ENCODE measurements around the gene NEK4.
"Not testable (repeated sequence)": the region's sequence is repeated elsewhere in the genome, so short reads cannot be mapped to it uniquely, and the experiment has no call there.

The NEK4 gene

GRCh38 chr3:52743152-52743551, 27.6 kb downstream of the NEK4 start:
- in situ Hi-C loops (cut with HindIII; ENCODE audit: low sequenced_read_pairs) = no loop called here

- in situ Hi-C loops (cut with HindIII; ENCODE audit: low sequenced_read_pairs) = no loop called here
Measured at GRCh38 chr3:52742418-52743041, 28.2 kb downstream of the NEK4 start.

GRCh38 chr3:52739730-52740129, 31.0 kb downstream of the NEK4 start:
- in situ Hi-C loops (cut with HindIII; ENCODE audit: low sequenced_read_pairs) = loop anchor here (5.0 kb wide), 2 partner anchors 62 to 98 kb away; partner anchors contain the start of gene MUSTN1

DNA sequence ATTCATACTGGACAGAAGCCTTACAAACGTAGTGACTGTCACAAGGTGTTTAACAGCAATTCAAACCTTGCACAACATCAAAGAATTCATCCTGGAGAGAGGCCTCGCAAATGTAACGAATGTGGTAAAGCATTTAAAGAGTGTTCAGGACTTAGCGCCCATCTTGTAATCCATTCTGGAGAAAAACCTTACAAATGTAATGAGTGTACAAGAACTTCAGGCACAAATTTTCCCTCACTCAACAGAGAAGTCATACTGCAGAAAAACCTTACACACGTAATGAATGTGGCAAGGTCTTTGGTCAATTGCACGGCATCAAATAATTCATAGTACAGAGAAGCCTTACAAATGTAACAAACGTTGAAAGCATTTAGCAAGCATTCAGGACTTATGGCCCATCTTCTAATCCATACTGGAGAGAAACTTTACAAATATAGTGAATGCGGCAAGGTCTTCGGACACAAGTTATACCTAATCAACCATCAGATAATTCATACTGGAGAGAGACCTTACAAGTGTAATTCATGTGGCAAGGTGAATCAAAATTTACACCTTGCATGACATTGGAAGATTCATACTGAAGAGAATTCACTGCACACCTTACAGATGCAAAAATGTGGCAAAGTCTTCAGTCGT, 37.4 kb downstream of the NEK4 start:
- in situ Hi-C loops (cut with HindIII; ENCODE audit: low sequenced_read_pairs) = no loop called here

- in situ Hi-C loops (cut with HindIII; ENCODE audit: low sequenced_read_pairs) = no loop called here
Measured at GRCh38 chr3:52731590-52731989, 39.1 kb downstream of the NEK4 start.

- in situ Hi-C loops (cut with HindIII; ENCODE audit: low sequenced_read_pairs) = no loop called here
Measured at GRCh38 chr3:52730681-52731080, 40.1 kb downstream of the NEK4 start.

GRCh38 chr3:52728753-52729152, 42.0 kb downstream of the NEK4 start:
- in situ Hi-C loops (cut with HindIII; ENCODE audit: low sequenced_read_pairs) = not testable (repeated sequence)

DNA sequence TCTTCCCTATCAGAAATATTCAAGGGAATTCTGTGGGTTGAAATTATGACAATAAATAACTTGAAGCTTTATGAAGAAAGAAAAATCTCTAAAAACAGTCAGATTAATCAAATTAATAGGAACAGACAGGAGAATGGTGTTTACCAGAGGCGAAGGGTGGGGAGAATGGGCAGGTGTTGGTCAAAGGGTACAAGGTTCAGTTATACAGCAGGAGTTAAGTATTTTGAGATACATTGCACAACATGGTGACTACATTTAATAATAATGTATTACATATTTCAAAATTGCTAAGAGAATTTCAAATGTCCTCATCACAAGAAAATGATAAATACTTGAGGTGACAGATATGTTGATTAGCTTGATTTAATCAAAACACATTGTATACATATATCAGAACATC, 46.2 kb downstream of the NEK4 start:
- in situ Hi-C loops (cut with HindIII; ENCODE audit: low sequenced_read_pairs) = no loop called here

GRCh38 chr3:52723935-52724334, 46.8 kb downstream of the NEK4 start:
- in situ Hi-C loops (cut with HindIII; ENCODE audit: low sequenced_read_pairs) = no loop called here

DNA sequence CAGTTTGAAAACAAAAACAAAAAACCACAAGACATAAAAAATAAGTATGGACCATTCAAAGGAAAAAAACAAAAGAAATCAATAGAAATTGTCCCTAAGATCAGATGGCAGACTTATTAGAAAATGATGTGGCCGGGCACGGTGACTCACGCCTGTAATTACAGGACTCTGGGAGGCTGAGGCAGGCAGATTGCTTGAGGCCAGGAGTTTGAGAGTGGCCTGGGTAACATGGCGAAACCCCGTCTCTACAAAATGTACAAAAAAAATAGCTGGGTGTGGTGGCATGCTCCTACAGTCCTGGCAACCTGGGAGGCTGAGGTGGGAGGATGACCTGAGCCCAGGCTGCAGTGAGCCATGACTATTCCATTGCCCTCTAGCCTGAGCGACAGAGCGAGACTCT, 48.2 kb downstream of the NEK4 start:
- in situ Hi-C loops (cut with HindIII; ENCODE audit: low sequenced_read_pairs) = no loop called here

GRCh38 chr3:52721730-52722008, 49.1 kb downstream of the NEK4 start:
- in situ Hi-C loops (cut with HindIII; ENCODE audit: low sequenced_read_pairs) = no loop called here

GRCh38 chr3:52721002-52721729, 49.6 kb downstream of the NEK4 start:
- in situ Hi-C loops (cut with HindIII; ENCODE audit: low sequenced_read_pairs) = no loop called here

DNA sequence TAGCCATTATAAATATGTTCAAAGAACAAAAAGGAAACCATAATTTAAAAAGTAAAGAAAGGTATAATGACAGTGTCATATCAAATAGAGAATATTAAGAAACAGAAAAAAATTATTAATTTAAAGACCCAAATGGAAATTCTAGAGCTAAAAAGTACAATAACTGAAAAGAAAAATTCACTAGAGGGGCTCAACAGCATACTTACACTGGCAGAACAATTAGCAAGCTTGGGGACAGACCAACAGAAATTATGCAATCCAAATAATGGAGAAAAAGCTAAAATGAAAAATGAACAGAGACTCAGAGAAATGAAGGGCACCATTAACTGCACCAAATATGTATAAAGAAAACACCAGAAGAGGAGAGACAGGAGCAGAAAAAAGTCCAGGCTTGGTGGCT, 51.1 kb downstream of the NEK4 start:
- in situ Hi-C loops (cut with HindIII; ENCODE audit: low sequenced_read_pairs) = loop anchor here (5.0 kb wide), 2 partner anchors 38 to 97 kb away; no protein-coding TSS in a partner anchor

DNA sequence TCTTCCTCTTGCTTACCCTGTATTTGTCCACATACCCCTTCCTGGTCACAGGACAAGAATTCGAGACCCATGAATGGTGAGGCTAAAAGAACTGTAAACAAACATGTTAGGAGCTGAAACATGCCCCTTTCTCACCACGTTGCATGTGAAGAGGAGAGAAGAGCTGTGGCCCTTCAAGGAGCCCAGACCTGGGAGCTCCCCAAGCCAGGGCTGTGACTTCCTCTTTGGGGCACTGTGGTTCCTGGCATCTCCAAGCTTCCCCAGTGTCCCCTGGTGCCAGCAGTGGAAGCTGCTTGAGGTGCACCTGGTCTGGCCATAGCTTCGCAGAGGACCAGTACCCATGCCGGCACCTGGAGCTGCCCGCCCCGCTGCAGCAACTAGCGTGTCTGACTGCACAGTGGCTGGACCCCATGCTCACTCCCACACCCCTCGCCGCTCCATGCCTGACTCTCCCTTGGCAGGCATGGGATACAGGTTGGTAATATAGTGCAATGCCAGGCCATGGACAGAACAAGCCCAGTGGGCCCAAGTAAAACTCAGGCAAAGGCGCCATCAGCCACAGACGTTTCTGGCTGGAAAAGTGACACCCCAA, 54.9 kb downstream of the NEK4 start:
- in situ Hi-C loops (cut with HindIII; ENCODE audit: low sequenced_read_pairs) = loop anchor here (5.0 kb wide), 2 partner anchors 41 to 94 kb away; no protein-coding TSS in a partner anchor

DNA sequence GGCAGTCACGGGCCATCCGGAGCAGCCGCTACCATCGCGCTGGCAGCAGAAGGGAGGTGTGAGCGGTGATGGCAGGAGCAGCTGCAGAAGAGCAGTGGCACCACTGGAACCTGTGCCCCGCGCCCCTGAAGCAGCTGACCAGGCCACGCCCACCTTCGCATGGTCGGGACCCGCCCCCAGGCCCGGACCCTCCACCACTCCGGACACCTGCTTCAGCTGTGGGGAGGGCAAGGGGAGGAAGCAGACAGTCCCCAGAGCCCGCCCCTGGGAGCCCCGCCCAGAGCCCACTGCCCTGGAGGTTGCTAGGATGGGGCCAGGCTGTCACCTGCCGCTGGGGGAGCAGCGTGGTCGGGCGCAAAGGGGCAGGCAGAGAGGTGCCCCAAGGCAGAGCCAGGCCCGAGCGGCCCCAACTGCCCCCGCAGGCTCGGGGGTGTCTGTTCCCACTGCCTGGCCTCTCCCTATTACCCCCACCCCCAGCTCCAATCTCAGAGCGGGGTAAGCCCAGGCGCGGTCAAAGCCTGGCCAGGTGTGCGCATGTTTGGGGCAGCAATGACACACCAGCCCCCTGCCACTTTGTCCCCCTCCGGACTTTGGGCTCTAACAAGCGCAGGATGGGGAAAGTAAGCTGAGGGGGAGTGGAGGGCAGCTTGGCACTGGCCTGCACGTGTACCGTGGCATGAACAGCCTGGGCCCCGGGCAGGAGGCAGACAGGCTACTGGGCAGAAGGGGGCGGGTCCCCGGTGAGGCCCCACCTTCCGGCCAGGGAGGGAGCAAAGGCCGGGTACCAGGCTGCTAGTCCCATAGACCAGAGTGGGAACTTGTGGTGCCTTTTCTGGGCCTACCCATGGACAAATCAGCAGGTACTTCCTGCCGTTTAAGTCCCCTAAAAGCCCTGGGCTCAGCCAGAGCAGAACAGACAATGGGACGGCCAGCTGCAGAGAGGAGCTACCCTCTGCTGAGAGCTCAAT, 56.1 kb downstream of the NEK4 start:
- in situ Hi-C loops (cut with HindIII; ENCODE audit: low sequenced_read_pairs) = loop anchor here (5.0 kb wide), 2 partner anchors 43 to 92 kb away; no protein-coding TSS in a partner anchor

DNA sequence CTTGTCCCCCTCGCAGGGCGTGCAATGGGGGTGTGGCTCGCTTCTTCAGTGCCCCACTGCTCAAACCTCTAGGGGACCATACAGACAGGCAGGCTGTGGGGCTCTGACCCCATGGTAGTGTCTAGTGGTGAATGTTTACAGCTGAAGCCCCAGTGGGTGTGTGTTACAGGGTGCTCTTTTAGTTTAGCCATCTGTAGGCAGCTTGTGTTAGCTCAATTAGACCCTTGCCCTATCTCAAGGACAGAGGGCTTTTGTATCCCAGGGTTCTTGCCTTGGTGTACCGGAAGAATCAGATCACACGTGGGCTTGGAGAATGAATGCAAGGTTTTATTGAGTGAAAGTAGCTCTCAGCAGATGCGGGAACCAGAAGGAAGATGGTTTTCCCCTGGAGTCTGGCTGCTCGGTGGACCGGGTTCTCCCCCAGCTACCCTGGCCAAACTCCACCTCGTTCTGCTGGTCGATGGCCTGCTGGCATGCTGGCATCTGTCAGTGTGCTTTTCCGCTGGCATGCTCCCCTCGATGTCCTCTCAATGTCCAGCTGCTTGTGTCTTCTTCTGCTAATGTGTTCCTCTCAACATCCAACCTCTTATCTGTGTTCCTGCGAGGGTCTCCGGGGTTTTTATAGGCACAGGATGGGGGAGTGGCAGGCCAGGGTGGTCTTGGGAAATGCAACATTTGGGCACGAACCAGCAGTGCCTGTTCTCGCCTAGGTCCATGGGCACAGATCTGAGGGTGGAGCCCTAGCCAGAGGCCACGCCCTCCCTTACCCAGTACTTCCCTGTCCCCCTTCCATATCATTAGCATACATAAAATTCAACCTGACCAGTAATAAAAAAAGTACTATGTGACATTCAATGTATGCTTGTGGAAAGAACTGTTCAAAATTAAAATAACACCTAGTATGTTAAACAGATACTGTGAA, 58.2 kb downstream of the NEK4 start:
- in situ Hi-C loops (cut with HindIII; ENCODE audit: low sequenced_read_pairs) = no loop called here

GRCh38 chr3:52710512-52710911, 60.2 kb downstream of the NEK4 start:
- in situ Hi-C loops (cut with HindIII; ENCODE audit: low sequenced_read_pairs) = no loop called here

DNA sequence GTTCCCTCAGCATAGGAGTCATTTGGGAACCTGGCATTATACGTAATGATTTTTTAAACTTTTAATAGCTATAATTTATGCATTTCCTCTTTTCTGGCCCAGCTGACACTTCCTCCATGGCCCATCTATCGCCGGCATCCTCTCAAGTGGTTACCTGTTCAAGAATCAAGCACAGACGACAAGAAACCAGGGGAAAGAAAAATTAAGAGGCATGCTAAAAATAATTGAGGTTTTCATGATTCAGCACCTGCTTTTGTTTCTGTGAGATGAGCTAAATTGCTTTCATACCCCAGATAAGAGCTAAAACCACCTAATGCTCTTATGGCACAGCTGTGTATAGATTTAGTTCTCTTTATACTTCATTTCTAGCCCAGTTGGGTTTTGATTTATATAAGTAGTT, 63.2 kb downstream of the NEK4 start:
- in situ Hi-C loops (cut with HindIII; ENCODE audit: low sequenced_read_pairs) = no loop called here
